ENCODE data around the gene SLC5A12.

Gene SLC5A12

GRCh38 chr11:26730414-26731083, 8.7 kb upstream of the SLC5A12 start:
- TF ChIP-seq TCF4 (CRISPR knock-in tag; IDR thresholded peaks at IDR 0.05; ENCODE audit: borderline replicate concordance) = 0 out of 2 replicates have a peak, but pooled peaks have one; percentile 9
- TF ChIP-seq CREB5 (CRISPR knock-in tag; IDR thresholded peaks at IDR 0.05; ENCODE audit: low read depth) = peak; percentile 75; the same call in 1 of the 2 replicates
- TF ChIP-seq ARNTL (CRISPR knock-in tag; IDR thresholded peaks at IDR 0.05; ENCODE audit: borderline replicate concordance, low read depth) = no peak
- TF ChIP-seq POU6F1 (CRISPR knock-in tag; IDR thresholded peaks at IDR 0.05; ENCODE audit: borderline replicate concordance, low read depth) = no peak
- peak; percentile 60; the same call in 2 of the 3 replicates for ATAC-seq

- TF ChIP-seq SNAI2 (CRISPR knock-in tag; IDR thresholded peaks at IDR 0.05) = no peak
- no peak for TF ChIP-seq GLIS3 (CRISPR knock-in tag; IDR thresholded peaks at IDR 0.05)
- no peak for TF ChIP-seq ISL1 (CRISPR knock-in tag; IDR thresholded peaks at IDR 0.05)
- no peak for TF ChIP-seq ZFP30 (CRISPR knock-in tag; IDR thresholded peaks at IDR 0.05)
- no peak for TF ChIP-seq TOX (CRISPR knock-in tag; IDR thresholded peaks at IDR 0.05; ENCODE audit: borderline replicate concordance)
- TF ChIP-seq TCF4 (CRISPR knock-in tag; IDR thresholded peaks at IDR 0.05; ENCODE audit: borderline replicate concordance) = no peak
- ATAC-seq = no peak
Observed at GRCh38 chr11:26729284-26729683, 7.4 kb upstream of the SLC5A12 start.

GRCh38 chr11:26726960-26727359, 5.1 kb upstream of the SLC5A12 start:
- TF ChIP-seq TOX (CRISPR knock-in tag; IDR thresholded peaks at IDR 0.05; ENCODE audit: borderline replicate concordance) (no peak), ZNF565 (CRISPR knock-in tag; conservative IDR thresholded peaks at IDR 0.05; ENCODE audit: low read depth) (no peak)
- no peak for ATAC-seq

- no peak for ATAC-seq
- TF ChIP-seq ZNF565 (CRISPR knock-in tag; conservative IDR thresholded peaks at IDR 0.05; ENCODE audit: low read depth) (no peak), ZNF8 (CRISPR knock-in tag; IDR thresholded peaks at IDR 0.05) (no peak), TSHZ2 (CRISPR knock-in tag; IDR thresholded peaks at IDR 0.05) (no peak), SNAI2 (CRISPR knock-in tag; IDR thresholded peaks at IDR 0.05) (no peak), ZFP30 (CRISPR knock-in tag; IDR thresholded peaks at IDR 0.05) (no peak), ARNTL (CRISPR knock-in tag; IDR thresholded peaks at IDR 0.05; ENCODE audit: borderline replicate concordance, low read depth) (no peak), ISL1 (CRISPR knock-in tag; IDR thresholded peaks at IDR 0.05) (no peak), CSDC2 (CRISPR knock-in tag; IDR thresholded peaks at IDR 0.05) (no peak)
Observed at GRCh38 chr11:26719998-26720397, 1.9 kb downstream of the SLC5A12 start.

GRCh38 chr11:26719289-26719973, 2.4 kb downstream of the SLC5A12 start:
- ATAC-seq = no peak
- no peak for TF ChIP-seq CSRNP3 (CRISPR knock-in tag; IDR thresholded peaks at IDR 0.05)
- no peak for TF ChIP-seq PATZ1 (CRISPR knock-in tag; IDR thresholded peaks at IDR 0.05; ENCODE audit: borderline replicate concordance)
- TF ChIP-seq POU6F1 (CRISPR knock-in tag; IDR thresholded peaks at IDR 0.05; ENCODE audit: borderline replicate concordance, low read depth) = no peak
- TF ChIP-seq TCF4 (CRISPR knock-in tag; IDR thresholded peaks at IDR 0.05; ENCODE audit: borderline replicate concordance) = no peak
- TF ChIP-seq ISL1 (CRISPR knock-in tag; IDR thresholded peaks at IDR 0.05) = no peak
- TF ChIP-seq ZNF70 (CRISPR knock-in tag; IDR thresholded peaks at IDR 0.05) = no peak
- TF ChIP-seq ZNF565 (CRISPR knock-in tag; conservative IDR thresholded peaks at IDR 0.05; ENCODE audit: low read depth) = no peak
- no peak for TF ChIP-seq BACH2 (CRISPR knock-in tag; IDR thresholded peaks at IDR 0.05; ENCODE audit: borderline replicate concordance)
- no peak for TF ChIP-seq RARB (CRISPR knock-in tag; IDR thresholded peaks at IDR 0.05)
- TF ChIP-seq OSR1 (CRISPR knock-in tag; IDR thresholded peaks at IDR 0.05) = no peak

All from SK-N-SH treated with all-trans-retinoic acid at 6 μM for 48 hours (cell line).